IPS DF 4.7 (cell line): ENCODE measurements around the gene DSCAML1.

Experiments
- DNase-seq: peaks from one replicate; pipeline ENCODE4 v3.0.0-alpha.2; 2013; ENCODE audit warnings: low spot score; ENCODE audit errors: extremely low read depth

Gene DSCAML1

DNA sequence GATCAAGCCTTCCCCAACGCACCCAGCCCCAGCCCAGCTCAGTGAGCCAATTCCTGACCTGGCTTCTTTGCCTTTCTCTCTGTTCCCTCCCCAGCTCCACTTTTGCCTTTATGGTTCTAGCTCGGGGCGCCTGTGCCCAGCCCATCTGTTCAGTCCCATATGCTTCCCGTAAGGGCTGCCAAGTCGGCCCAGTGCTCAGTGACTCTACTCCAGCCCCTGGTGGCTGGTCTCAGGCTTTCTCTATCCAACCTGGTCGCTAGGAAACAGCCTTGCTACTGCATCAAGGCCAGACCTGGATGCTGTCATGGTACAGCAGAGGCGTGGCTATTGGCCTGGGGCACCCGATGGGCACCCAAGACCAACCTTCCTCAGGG lies 178.0 kb downstream of the DSCAML1 start:
- DNase-seq = no peak

GRCh38 chr11:117618302-117618981 lies 178.6 kb downstream of the DSCAML1 start:
- DNase-seq = no peak

DNA sequence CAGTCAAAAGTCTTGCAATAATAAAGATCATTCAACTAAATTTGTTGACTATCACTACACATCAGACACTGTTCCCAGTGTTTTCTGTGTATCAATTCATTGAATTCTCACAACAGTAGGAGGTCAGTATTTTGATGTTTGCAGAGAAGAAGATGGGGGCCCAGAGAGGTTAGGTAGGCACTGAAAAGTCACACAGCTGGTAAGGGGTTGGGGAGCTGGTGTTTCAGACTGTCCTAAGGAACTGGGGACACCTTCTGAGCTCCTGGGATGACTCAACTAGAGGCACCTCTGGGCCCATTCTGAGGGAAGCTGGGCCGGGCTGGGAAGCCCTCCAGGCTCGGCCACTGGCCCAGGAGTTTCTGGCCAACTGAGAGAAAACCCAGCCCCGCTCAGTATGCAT lies 180.0 kb downstream of the DSCAML1 start:
- DNase-seq = no peak

DNA sequence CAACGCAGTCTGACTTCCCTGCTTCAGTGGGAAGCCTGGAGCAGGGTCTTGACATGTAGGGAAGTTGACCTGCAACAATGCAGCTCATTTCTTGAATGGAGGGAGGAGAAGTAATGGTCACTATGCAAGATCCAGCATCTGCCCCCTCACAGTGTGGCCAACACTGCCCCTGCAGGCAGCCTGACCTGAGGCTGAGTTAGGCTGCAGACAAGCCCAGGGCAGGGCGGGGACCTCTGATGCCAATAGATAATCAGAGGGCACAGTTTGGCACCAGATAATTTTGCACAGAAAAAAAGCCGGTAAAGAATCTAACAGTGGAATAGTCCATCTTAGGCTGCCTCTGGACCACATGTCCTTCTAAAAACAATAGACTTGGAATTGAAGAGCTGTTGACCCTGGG lies 182.3 kb downstream of the DSCAML1 start:
- DNase-seq = no peak

DNA sequence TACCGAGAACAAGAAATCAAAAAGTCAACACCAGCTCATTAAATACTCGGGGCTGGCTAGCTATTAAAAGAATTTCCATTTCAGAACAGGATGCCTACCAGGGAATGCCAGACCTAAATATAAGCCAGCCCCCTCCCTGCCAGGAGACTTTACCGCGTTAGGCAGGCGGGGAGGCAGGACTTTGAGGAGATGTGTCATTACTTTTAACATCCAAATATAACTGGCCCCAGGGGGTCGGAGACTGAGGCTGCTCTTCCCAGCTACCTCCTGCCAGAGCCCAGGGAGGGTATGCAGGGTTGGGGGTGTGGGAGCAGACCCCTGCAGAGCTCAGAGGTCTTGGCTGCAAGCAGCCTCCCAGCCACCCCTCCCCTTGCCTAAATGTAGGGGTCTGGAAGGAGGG lies 183.5 kb downstream of the DSCAML1 start:
- no peak for DNase-seq

GRCh38 chr11:117612177-117612576 lies 184.8 kb downstream of the DSCAML1 start:
- DNase-seq = no peak

DNA sequence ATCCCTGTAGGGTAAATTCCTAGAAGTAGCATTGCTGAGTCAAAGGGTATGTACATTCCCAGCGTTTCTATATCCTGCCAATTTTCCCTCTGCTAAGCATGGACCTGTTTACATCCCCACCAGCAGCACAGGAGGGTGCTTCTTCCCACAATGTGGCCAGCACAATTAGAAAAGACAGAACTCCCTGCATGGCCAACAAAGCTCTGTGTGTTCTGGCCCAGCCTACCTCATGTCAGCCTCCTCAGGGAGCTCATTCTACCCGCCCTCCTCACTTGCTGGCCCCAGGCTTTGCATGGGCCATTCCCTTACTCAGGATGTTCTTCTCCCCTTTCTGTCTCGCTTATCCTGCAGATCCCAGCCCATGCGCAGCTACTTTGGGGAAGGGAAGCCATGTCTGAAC lies 186.1 kb downstream of the DSCAML1 start:
- no peak for DNase-seq

DNA sequence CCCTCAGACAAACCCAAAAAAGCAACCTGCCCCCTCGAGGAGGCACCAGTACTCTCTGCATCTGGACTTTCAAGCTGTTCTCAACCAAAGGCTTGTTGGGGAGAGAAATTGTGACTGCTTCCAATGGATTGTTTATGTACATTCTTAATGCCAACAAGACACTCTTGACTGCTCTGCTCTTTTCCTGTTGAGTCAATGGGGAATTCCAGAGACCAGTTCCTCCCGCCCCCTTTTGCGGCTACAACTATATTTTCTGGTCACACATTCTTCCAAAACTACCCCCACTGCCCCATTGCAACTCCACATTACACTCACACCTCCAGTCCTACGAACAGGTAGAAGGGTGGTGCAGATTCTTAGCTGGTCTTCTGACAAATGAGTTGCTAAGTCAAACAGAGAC lies 187.0 kb downstream of the DSCAML1 start:
- DNase-seq = no peak

DNA sequence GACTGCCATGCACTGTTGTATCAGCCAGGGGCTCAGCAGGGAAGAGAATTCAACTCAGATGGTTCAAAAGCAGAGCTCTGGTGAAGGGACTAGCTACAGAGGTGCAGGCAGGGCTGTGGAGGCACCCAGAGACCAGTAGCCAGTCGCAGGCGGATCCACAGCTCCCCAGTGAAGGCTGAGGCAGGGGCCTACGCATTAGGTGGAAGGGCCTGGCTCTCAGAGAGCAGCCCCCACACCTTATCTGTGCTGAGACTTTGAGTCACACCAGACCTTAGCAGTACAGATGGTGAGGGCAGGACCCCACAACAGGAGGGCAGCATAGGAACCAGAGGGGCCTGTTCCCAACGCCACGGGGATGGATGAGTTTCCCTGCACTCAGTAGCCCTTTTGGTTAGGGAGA lies 189.6 kb downstream of the DSCAML1 start:
- DNase-seq = no peak

- no peak for DNase-seq
Measured at GRCh38 chr11:117606790-117607189, 190.2 kb downstream of the DSCAML1 start.

- DNase-seq = no peak
Measured at GRCh38 chr11:117606211-117606610, 190.8 kb downstream of the DSCAML1 start.

- no peak for DNase-seq
Measured at GRCh38 chr11:117605331-117605730, 191.7 kb downstream of the DSCAML1 start.

- no peak for DNase-seq
Measured at GRCh38 chr11:117604336-117604995, 192.6 kb downstream of the DSCAML1 start.

DNA sequence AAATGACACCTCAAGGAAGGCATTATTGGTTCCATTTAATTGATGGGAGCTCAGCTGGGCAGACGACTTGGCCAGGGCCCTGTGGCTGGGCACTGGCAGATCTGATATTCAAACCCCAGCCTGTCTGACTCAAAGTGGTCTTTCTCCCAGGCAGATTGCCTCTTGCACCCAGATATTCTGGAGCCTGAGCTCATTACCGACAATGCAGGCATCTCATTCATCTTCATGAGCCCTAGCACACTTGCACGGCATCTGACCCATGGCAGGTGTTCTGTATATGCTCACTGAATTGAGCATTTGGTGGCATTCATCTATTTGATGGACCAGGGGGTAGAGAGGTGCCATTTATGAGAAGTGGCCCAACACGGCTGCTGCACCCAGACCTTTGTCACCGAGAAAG lies 193.1 kb downstream of the DSCAML1 start:
- DNase-seq = no peak

GRCh38 chr11:117601006-117601708 lies 195.9 kb downstream of the DSCAML1 start:
- DNase-seq = no peak

- no peak for DNase-seq
Measured at GRCh38 chr11:117600234-117600783, 196.7 kb downstream of the DSCAML1 start.

DNA sequence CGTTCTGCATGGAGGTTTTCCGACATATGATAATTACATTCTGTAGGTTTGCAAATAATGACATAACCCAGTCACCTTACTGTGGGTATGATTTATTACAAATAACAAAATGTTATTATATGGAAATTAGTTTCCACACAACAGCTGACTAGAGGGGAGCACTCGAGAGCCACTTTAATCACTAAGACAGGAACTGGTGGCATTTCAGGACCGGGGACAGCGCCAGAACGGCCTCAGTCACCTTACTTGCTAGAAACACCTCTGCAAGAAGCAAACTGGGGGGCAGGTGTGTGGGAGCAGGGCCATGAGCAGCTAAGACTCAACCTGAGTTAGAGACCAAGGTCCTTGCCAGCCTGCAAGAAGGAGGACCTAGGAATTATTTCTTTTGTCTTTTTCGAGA lies 199.9 kb downstream of the DSCAML1 start:
- no peak for DNase-seq

GRCh38 chr11:117595440-117595839 lies 201.6 kb downstream of the DSCAML1 start:
- no peak for DNase-seq

DNA sequence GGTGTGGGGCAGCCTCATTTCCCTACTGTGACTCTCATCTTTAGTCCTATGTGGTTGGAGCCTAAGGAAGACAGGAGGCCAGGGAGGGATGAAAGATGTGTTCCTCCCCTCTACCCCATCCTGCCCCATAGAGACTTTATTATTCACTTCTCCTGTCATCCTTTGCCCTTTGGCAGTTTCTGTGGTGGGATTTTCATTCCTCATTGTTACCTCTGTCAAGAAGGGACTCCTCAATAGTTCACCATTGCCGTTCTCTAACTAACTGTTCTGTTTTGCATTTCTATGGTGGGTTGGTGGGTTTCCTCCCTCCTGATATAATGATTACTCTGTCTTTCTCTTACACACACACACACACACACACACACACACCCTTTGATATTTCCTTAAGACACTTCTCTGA lies 202.3 kb downstream of the DSCAML1 start:
- no peak for DNase-seq

DNA sequence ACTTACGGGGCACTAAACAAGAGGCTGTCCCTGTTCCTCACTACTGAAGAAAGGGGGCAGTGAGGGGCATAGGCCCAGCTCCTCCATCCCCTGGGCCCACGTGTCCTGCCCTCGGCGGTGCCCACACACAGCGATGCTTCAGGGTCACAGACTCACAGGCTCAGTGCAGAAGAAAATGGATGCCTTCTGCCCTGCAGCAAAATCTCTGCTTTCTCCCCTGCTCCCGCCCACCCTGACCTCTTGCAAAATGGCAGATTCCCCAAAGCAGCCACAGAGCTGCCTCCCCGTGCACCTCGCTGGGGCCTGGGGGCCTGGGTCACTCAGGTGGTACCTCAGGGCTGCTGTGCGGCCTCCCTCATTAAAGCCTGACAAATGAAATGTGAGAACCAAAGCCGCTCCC lies 204.0 kb downstream of the DSCAML1 start:
- DNase-seq = no peak

DNA sequence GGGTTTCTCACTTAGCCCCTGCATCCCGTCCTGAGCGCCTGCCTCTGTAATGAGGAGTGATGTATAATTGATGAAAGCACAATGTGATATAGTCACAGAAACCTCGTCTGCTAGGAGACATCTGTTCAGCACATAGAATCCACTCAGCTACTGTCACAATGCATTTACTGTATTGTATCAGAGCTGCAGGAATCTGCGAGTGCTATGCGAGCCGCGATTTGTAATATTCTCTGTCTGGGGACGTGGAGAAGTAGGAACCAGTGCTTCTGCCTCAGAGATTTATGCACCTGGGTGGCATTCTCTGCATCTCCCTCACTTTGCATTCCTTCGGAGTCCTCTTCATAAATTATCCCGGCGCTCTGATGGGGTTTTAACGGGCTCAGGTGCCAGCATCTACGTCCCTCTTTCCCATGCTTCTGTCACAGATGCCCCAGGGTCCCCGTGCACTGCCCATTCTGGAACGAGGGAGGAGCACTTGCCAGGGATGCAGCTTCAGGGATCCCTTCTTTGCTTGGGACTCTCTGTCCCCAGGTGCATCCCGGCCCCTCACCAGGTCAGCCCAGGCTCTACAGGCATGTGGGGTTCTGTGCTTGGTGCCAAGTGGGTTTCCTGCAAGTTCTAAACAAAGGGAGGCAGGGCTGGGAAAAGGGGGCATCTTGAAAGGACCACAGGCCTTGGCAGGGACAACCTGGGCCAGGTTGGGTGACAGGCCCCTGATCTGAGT lies 205.5 kb downstream of the DSCAML1 start:
- no peak for DNase-seq

DNA sequence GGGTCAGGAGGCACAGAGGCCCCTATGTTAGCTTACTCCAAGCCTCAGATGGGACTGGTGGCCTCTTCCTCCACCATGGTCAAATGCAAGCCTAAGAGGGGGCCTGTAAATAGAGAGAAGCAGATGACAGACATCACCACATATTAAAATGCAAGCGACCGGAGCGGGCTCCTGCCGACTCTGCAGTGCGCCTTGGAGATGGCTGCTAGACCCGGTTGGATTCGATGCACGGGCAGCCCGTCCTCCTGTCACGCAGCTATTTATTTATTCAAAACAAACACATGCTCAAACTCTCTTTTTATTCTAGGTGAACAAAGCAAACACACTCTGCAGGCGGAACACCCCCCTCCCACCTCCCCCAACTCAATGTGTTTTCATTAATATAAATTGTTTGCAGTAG lies 208.0 kb downstream of the DSCAML1 start:
- DNase-seq = no peak
